Measurements from ENCODE around the gene GRIA1.

The GRIA1 gene

DNA sequence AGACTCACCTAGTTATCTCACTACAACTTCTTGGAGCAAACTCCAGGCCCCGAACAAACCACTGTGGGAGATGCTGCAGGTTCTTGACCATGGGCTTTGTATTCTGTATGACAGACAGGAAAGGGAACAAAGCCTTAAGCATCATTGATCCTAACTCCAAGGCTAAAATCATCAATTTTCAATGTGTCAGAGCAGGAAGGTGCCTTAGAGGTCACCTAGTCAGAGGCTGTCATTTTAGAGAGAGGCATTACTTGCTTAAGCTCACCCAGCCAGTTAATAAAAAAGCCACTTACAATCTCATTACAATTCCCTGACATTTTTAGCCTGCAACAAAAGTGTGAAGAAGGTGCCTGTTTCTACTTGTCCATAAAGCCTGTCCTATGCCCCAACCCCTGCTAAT is 275.5 kb downstream of the GRIA1 start:
- TF ChIP-seq TAF1 (IDR thresholded peaks at IDR 0.05; ENCODE audit: low read depth), result no peak
- no peak for TF ChIP-seq TCF12 (IDR thresholded peaks at IDR 0.05; ENCODE audit: low read depth)
- no peak for TF ChIP-seq MAX (IDR thresholded peaks at IDR 0.05)
- no peak for TF ChIP-seq EGR1 (IDR thresholded peaks at IDR 0.05)
- no peak for TF ChIP-seq EP300 (IDR thresholded peaks at IDR 0.05; ENCODE audit: borderline replicate concordance)
- no peak for TF ChIP-seq ZBTB7A (IDR thresholded peaks at IDR 0.05; ENCODE audit: low read depth)
- TF ChIP-seq FOXM1 (IDR thresholded peaks at IDR 0.05; ENCODE audit: borderline replicate concordance, low read depth), result no peak
- no peak for TF ChIP-seq RAD21 (IDR thresholded peaks at IDR 0.05; ENCODE audit: low read depth)
- TF ChIP-seq NFIC (IDR thresholded peaks at IDR 0.05), result no peak
- no peak for TF ChIP-seq YY1 (IDR thresholded peaks at IDR 0.05; ENCODE audit: low read depth)
- TF ChIP-seq CREB1 (IDR thresholded peaks at IDR 0.05; ENCODE audit: low read depth), result no peak
- no peak for TF ChIP-seq CEBPB (IDR thresholded peaks at IDR 0.05)
- TF ChIP-seq TEAD4 (IDR thresholded peaks at IDR 0.05), result no peak
- no peak for TF ChIP-seq USF1 (IDR thresholded peaks at IDR 0.05)
- TF ChIP-seq, protein P1, sequence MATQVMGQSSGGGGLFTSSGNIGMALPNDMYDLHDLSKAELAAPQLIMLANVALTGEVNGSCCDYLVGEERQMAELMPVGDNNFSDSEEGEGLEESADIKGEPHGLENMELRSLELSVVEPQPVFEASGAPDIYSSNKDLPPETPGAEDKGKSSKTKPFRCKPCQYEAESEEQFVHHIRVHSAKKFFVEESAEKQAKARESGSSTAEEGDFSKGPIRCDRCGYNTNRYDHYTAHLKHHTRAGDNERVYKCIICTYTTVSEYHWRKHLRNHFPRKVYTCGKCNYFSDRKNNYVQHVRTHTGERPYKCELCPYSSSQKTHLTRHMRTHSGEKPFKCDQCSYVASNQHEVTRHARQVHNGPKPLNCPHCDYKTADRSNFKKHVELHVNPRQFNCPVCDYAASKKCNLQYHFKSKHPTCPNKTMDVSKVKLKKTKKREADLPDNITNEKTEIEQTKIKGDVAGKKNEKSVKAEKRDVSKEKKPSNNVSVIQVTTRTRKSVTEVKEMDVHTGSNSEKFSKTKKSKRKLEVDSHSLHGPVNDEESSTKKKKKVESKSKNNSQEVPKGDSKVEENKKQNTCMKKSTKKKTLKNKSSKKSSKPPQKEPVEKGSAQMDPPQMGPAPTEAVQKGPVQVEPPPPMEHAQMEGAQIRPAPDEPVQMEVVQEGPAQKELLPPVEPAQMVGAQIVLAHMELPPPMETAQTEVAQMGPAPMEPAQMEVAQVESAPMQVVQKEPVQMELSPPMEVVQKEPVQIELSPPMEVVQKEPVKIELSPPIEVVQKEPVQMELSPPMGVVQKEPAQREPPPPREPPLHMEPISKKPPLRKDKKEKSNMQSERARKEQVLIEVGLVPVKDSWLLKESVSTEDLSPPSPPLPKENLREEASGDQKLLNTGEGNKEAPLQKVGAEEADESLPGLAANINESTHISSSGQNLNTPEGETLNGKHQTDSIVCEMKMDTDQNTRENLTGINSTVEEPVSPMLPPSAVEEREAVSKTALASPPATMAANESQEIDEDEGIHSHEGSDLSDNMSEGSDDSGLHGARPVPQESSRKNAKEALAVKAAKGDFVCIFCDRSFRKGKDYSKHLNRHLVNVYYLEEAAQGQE (IDR thresholded peaks at IDR 0.05; ENCODE audit: low read depth), result no peak

DNA sequence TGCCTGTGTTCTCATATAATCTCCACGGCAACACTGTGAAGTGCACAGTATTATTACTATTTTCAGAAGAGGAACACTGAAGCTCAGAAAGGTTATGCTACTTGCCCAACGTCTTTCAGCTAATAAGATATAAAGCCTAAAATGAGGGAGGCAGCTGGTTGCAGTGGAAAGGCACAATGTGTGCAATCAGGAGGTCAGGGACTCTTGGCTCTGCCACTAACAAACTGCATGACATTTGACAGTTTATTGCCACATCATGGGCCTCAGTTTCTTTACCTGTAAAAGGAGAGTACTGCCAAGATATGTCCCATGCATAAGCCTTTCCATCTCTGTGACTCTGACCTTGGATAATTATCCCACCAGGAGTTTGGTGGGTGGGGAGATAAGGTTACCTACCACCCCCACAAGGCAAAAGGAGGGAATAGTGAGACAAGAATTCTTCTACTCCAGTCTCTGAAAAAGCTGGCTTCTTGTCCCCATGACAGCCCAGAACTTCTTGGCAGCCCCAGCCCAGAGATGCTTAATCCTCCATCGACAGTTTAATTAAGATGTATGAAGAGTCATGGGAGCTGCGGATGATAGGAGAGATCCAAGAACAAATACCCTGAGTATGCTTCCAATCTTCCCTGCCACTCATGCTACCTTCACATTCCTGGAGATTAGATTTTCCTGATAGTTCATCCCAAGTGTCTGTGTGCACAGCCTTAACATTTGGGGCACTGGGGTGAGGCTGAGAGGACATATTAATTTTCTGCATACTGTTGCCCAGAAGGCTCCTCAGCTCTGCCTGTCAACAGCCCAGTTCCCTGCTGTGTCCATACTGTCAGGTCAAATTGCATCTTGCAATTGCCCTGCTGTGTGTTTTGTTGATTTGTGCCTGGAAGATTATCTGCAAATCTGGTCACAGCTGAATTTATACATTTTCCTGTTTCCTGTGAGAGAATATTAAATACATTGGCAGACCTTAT is 277.0 kb downstream of the GRIA1 start:
- TF ChIP-seq TCF12 (IDR thresholded peaks at IDR 0.05; ENCODE audit: low read depth) (no peak), NFIC (IDR thresholded peaks at IDR 0.05) (no peak), ZBTB7A (IDR thresholded peaks at IDR 0.05; ENCODE audit: low read depth) (no peak), TAF1 (IDR thresholded peaks at IDR 0.05; ENCODE audit: low read depth) (no peak), MAX (IDR thresholded peaks at IDR 0.05) (no peak), RAD21 (IDR thresholded peaks at IDR 0.05; ENCODE audit: low read depth) (no peak), FOXM1 (IDR thresholded peaks at IDR 0.05; ENCODE audit: borderline replicate concordance, low read depth) (no peak), TEAD4 (IDR thresholded peaks at IDR 0.05) (no peak)
- TF ChIP-seq, protein P1 (IDR thresholded peaks at IDR 0.05; ENCODE audit: low read depth), result no peak

GRCh38 chr5:153770066-153770465 is 279.6 kb downstream of the GRIA1 start:
- TF ChIP-seq, protein P1 (IDR thresholded peaks at IDR 0.05; ENCODE audit: low read depth), result no peak
- no peak for TF ChIP-seq EP300 (IDR thresholded peaks at IDR 0.05; ENCODE audit: borderline replicate concordance)
- no peak for TF ChIP-seq YY1 (IDR thresholded peaks at IDR 0.05; ENCODE audit: low read depth)
- TF ChIP-seq EGR1 (IDR thresholded peaks at IDR 0.05), result no peak
- TF ChIP-seq USF1 (IDR thresholded peaks at IDR 0.05), result no peak
- no peak for TF ChIP-seq TCF12 (IDR thresholded peaks at IDR 0.05; ENCODE audit: low read depth)
- no peak for TF ChIP-seq CREB1 (IDR thresholded peaks at IDR 0.05; ENCODE audit: low read depth)
- TF ChIP-seq TAF1 (IDR thresholded peaks at IDR 0.05; ENCODE audit: low read depth), result no peak
- TF ChIP-seq NFIC (IDR thresholded peaks at IDR 0.05), result no peak
- TF ChIP-seq RAD21 (IDR thresholded peaks at IDR 0.05; ENCODE audit: low read depth), result no peak
- TF ChIP-seq CEBPB (IDR thresholded peaks at IDR 0.05), result no peak
- TF ChIP-seq FOXM1 (IDR thresholded peaks at IDR 0.05; ENCODE audit: borderline replicate concordance, low read depth), result no peak
- no peak for TF ChIP-seq ZBTB7A (IDR thresholded peaks at IDR 0.05; ENCODE audit: low read depth)
- no peak for TF ChIP-seq MAX (IDR thresholded peaks at IDR 0.05)
- TF ChIP-seq TEAD4 (IDR thresholded peaks at IDR 0.05), result no peak
